GM18907 (cell line): ENCODE results near the gene UROS.

Source experiments
- ATAC-seq: cut with Tn5 transposase; IDR thresholded peaks from one replicate; pipeline ENCODE4 v1.9.1; 2021; ENCODE audit warnings: mild to moderate bottlenecking, moderate library complexity; ENCODE audit not compliant: unreplicated experiment

The UROS gene

DNA sequence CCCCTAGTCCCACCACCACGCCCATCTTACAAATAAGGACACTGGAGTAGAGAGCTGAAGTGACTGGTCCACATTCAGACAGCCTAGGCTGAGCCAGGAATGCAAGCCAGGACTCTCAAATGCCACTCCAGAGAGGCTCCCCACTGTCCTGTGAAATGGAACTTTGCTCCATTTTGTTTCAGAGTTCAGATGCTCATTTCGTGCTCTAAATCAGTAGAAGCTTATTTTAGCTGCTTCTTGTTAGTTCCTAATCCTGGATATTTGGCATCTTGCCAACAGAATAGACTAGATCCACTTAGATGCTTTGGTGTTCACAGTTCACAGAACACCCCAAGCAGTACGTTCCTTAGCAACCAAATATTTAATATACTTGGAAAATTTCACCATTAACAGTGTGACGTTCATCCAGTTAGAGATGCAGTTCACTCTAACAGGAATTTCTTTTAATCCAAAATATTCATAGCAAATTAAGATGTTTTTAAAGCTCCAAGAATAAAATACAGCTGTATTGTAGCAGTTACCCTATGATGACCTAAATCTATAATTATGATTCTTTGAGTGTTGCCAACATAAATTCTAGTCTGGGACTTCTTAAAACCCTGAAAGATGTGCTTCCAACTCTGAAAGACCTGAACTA, 54.7 kb downstream of the UROS start:
- ATAC-seq = no peak

DNA sequence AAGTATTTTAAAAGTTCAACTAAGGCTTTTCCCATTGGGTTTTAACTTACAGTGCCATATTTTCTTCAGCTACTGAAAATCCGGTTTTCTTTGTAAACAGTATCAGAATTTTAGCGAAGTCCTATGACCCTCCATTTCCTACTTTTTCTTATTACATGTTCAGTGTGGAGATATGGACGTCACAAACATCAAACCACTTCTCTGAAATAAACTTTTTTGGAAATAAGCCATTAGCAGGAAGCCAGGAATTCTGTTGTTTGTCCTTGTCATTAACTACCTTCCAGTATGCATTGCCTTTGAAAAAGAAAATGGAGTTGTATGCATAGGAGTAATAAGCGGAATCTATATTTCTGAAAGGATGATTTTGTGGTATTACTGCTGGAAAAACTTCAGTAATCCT, 56.5 kb downstream of the UROS start:
- ATAC-seq = no peak

DNA sequence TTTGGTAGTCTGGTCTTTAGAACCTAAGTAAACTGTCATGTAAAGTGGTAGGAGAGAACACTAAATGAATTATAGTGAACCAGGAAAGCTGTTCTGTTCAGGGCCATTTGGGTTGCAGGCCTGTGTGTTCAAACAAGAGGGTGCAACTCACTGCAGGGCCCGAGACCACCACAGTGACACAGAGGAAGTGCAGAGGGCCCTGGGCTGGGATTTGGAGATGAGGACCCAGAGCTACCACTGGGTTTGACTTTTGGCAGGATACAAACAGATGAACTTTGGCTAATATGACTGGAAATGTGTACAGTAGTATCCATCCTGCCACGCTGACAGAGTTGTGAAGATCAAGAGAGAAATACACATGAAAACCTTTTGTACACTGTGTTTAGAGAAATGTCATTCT, 57.2 kb downstream of the UROS start:
- no peak for ATAC-seq

DNA sequence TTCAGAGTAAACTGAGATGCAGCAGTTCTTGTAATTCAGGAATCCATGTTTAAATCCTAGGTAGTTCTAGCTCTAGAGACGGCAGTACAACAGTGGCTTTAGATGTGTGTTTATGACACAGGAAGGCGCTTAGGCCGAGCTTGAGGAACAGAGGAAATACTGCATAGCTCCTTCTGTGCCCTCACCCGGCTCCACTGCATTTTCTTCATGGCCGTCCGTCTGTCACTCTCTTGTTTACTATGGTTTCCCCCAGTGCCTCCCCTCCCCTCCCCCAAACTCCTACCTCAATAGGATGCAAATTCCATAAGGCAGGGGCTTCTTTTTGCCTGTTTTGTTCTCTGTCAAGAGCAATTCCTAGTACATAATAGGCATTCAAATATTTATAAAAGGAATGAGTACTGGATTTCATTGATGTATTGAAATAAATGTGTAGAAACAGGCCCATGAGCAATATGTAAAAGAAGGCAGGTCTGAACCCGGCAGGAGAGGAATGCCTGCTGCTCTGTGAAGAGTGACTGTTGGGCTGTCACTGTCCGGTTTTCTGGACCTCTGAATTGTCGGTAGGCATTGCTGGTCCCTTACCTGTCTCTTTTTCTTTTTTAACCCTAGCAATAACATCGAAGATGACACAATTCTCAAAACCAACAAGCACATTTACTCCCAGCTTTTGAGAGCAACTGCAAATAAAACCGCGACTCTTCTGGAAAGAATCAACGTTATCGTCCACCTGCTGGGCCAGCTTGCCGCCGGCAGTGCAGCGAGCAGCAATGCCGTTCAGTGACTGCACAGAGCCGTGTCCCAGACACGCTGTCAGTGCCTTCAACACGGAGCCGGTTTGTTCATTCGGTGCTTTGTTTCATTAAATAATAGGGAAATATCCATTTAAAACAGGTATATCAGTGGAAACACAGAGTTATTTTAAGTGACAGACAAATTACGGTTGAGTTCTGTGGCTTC, 60.1 kb downstream of the UROS start:
- no peak for ATAC-seq

DNA sequence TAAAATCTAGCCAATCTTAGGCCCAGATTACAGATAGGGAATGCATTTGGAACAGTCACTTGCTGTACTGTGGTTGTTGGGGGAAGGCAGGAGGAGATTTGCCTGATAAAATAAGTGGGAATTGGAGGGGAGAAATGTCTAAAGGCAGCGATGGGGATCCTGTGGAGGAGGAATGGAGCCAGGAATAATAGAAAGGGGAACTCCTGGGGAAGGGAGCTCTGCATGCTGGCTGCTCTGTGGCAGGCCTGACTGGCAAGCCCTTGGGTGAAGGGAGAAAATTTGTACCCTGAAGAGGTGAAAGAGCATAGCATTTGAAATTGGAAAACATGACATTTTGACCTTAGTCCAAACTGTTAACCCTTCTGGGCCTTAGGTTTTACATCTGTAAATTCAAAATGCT, 61.1 kb downstream of the UROS start:
- ATAC-seq = no peak

DNA sequence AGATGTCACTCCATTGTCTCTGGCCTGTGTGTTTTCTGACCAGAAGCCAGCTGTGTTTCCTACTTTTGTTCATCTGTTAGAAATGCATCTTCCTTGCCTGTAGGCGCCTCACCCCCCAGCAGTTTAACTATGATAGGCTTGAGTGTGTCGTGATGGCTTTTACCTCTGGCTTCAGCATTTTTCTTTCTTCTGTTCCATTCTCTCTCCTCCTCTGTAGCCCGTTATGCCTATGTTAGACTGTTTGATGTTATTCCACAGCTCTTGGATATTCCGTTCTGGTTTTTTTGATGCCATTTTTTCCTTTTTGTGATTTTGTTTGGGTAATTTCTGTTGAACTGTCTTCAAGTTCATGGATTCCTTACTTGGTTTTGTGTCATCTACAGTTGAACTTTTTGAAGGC, 65.3 kb downstream of the UROS start:
- ATAC-seq = no peak

DNA sequence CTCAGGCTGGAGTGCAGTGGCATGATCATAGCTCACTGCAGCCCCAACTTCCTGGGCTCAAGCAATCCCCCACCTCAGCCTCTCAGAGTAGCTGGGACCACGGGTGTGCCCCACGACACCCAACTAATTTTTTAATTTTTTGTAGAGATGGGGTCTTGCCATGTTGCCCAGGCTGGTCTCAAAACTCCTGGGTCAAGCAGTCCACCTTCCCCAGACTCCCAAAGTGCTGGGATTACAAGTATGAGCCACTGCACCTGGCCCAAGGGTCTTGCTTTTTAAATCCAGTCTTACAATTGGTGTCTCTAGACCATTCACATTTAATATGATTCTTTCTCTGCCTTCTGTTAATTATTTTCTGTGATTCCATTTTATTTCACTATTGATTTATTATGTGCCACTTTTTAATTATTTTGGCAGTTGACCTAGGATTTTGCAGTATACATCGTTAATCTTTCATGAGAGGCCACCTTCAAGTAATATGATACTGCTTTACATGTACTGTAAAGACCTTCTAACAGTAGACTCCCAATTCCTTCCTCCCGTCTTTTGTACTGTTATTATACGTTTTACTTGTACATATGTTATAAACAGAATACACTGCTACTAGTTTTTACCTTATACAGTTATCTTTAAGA, 66.1 kb downstream of the UROS start:
- ATAC-seq = no peak

DNA sequence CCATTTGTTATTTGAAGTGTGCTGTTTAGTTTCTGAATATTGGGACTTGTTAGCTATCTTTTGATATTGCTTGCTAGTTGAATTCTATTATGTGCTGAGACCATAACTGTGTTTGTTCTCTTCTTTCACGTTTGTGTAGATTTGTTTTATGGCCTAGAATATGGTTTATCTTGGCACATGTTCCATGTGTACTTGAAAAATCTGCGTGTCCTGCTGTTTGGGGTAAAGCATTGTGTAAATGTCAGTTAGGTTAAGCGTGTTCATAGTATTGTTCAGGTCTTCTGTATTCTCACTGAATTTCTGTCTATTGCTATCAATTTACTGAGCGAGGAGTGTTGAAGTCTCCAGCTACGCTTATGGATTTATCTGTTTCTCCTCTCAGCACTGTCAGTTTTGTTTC, 66.9 kb downstream of the UROS start:
- ATAC-seq = no peak

DNA sequence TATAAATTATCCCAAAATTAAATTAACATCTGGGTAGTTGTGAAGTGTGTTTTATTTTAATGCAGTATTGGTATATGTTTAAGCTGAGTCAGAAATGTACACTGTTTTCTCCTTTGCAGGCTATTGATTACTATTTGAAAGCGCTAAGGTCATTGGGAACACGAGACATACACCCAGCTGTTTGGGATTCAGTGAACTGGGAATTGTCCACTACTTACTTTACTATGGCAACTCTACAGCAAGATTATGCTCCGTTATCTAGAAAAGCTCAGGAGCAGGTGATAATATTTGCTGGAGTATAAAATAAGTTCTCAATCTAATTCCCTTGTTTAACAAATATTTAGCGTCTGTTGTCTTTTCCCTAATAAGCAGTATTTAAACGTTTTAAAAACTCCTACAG, 75.6 kb downstream of the UROS start:
- ATAC-seq = no peak

DNA sequence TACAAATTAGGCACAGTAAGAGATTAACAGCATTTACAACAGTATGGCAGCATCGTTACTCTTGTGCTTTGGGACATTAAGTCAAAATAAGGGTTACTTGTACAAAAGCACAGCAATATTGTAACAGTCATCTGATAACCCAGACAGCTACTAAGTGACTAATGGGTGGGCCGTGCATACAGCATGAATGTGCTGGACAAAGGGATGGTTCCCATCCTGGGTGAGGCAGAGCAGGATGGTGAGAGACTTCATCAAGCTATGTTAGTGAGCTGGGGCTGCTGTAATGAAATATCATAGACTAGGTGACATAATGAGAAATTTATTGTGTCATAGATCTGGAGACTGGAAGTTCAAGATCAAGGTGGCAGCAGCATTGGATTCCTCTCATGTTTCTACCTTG, 78.1 kb downstream of the UROS start:
- ATAC-seq = no peak

DNA sequence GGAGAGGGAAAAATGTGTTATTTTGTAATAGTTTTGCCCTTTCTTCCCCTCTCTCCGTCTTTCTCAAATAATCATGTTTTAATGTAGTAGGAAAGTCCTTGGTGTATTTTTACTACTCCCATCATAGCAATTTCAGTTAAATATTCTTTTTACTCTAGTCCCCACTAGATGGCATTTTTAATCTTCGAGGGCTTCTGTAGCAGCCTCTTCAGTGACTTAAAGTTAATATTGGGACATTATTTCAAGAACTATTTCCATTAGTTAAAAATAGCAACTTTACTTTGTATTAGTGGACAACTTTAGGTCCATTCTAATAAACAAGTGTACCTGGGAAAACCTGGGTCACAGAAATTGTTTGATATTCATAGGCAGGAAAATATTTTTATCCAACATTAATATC, 80.6 kb downstream of the UROS start:
- no peak for ATAC-seq

DNA sequence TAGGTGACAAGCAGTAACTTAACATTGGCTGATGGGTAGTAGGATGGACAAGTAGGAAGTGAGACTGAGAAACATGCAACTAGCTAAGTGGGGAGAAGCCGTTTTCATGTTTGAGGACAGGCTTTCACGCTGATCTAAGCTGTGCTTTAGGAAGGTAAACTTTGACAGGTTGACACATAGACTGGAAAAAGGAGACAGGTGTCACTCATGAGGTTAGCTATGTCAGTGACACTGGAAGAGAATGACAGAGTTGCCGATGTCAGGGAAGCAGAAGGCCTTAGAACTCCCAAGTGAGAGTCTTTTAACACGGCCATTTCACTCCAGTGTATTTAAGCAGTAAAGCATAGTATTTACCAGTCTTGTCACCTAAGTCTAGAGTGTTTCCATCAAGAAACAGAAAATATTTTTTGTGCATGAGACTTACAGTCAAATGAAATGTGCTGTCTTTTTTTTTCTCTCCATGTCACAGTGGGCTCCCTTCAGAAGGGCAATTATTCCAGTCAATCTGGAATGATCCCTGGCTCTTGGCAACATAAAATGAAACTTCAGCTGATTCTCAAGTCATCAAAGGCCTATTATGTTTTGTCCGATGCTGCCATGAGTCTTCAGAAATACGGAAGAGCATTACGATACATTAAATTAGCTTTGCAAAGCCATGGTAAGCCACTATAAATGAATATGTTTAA, 82.9 kb downstream of the UROS start:
- no peak for ATAC-seq
